AG09309 (cell line): ENCODE measurements around the gene RSPRY1.

Experiments used
- DNase-seq: peaks from one replicate; pipeline ENCODE4 v3.0.0-alpha.2; 2010; ENCODE audit warnings: low read depth
- H3K4me3 ChIP-seq: 2 replicates; pipeline ENCODE4 v1.5.1; 2011; ENCODE audit warnings: mild to moderate bottlenecking, low read depth, low read length, moderate library complexity; ENCODE audit not compliant: control insufficient read depth
- CTCF ChIP-seq: IDR thresholded peaks from 2 replicates; pipeline ENCODE4 v1.5.1; 2011; ENCODE audit warnings: mild to moderate bottlenecking, low read depth, low read length, inconsistent platforms; ENCODE audit not compliant: insufficient read depth, control insufficient read depth; ENCODE audit errors: missing control alignments

Gene RSPRY1

GRCh38 chr16:57284952-57285363 lies 98.8 kb downstream of the RSPRY1 start:
- no peak for TF ChIP-seq CTCF
- H3K4me3 ChIP-seq, result peak overlapping the region; percentile 47
- no peak for DNase-seq

DNA sequence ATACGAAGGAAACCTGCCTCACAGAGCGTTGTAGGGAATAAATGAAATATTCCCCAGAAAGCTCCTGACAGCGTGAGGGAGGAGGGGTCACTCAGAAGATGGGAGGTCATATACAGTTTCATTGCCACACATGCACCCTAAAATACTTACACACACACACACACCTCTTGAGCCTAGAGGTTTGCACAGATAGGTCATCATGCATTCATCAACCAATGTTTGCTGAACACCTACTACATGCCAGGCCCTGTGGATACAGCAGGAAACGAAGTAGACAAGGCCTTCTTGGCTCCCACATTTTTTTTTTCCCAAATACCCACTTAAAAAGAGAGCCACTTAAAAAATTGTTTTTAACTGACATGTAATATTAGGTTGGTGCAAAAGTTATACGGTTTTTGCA lies 99.2 kb downstream of the RSPRY1 start:
- no peak for TF ChIP-seq CTCF
- DNase-seq, result no peak
- H3K4me3 ChIP-seq, result no peak overlapping the region

DNA sequence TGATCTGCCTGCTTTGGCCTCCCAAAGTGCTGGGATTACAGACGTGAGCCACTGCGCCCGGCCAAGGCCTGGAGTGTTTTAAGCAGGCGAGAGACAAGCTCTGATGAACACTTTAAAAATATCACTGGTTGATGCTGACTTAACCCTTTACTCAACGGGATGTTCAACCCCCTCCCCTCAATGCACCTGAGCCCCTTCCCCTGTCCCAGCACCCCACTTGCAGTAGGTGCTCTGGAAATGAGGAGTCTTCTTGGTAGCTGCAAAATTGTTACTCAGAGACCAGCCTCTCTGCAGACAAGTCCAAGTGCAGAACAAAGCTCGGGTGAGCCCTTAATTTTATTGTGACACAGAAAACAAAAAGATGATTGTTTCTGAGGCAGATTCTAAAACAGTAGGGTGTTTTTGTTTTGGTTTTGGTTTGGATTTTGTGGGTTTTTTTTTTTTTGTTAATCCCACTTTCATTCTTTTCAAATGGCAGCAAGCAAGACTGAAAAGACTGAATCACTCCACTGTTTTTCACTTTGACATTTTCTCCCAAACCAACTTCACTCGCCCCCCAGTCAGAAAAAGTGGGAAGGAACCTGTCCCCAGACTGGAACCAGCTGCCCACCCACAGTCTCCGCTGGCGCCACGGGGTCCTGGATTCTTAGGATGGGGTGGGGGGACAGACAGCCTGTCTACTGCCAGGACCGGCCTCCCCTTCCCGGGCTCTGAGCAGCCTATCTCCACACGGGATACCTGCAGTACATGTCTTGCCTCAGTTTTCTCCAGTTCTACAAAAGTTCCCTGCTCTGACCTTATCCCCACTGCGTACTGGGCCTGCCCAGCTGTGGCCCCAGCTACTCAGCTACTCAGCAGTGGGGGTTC lies 103.5 kb downstream of the RSPRY1 start:
- TF ChIP-seq CTCF, result no peak
- H3K4me3 ChIP-seq, result no peak overlapping the region
- DNase-seq, result no peak
